Fibroblast of mammary gland (primary cell): ENCODE results near the gene CLDND2.
"Not testable (repeated sequence)": the region's sequence is repeated elsewhere in the genome, so short reads cannot be mapped to it uniquely, and the experiment has no call there.

ENCODE experiments used
- DNase-seq: peaks from one replicate; pipeline ENCODE4 v3.0.0-alpha.2; 2010; ENCODE audit warnings: low read depth
- H3K4me3 ChIP-seq: 2 replicates; pipeline ENCODE4 v1.5.1; 2011; ENCODE audit warnings: low read depth, mild to moderate bottlenecking, low read length, moderate library complexity; ENCODE audit not compliant: control insufficient read depth
- CTCF ChIP-seq: conservative IDR thresholded peaks from 2 replicates; pipeline ENCODE4 v1.5.1; 2011; ENCODE audit warnings: low read depth, low read length, inconsistent platforms; ENCODE audit not compliant: control insufficient read depth, insufficient read depth

CLDND2 gene

GRCh38 chr19:51368366-51369282 is at the start of gene CLDND2:
Gene CLDND2, minus strand, starts transcription at chr19:51369003. Its CDS starts 426 bp downstream, at chr19:51368577.
- TF ChIP-seq CTCF: no peak
- DNase-seq: no peak
- peak within 1 kb of the TSS; percentile 67 for H3K4me3 ChIP-seq

GRCh38 chr19:51417810-51418157 is 49.0 kb upstream of the CLDND2 start:
- TF ChIP-seq CTCF: no peak
- no peak overlapping the region for H3K4me3 ChIP-seq
- no peak for DNase-seq

GRCh38 chr19:51417107-51417809 is 48.5 kb upstream of the CLDND2 start, which contains the start of gene SIGLEC10:
Gene SIGLEC10, minus strand, starts transcription at chr19:51417642. Its CDS starts 61 bp downstream, at chr19:51417581.
- DNase-seq: peak; percentile 35
- no peak within 1 kb of the TSS for H3K4me3 ChIP-seq
- TF ChIP-seq CTCF: no peak

GRCh38 chr19:51416422-51416821 is 47.6 kb upstream of the CLDND2 start:
- not testable (repeated sequence) for DNase-seq, H3K4me3 ChIP-seq

GRCh38 chr19:51415187-51415586 is 46.4 kb upstream of the CLDND2 start:
- TF ChIP-seq CTCF: no peak
- DNase-seq: no peak

GRCh38 chr19:51410950-51411748 is 42.3 kb upstream of the CLDND2 start:
- DNase-seq: no peak
- H3K4me3 ChIP-seq: no peak overlapping the region
- no peak for TF ChIP-seq CTCF

More at GRCh38 chr19:51415187-51415586, 46.4 kb upstream of the CLDND2 start:
- H3K4me3 ChIP-seq: no peak overlapping the region
